HG03575 (cell line): ENCODE results near the gene EXO5.
"Not testable (repeated sequence)": the region's sequence is repeated elsewhere in the genome, so short reads cannot be mapped to it uniquely, and the experiment has no call there.

Source experiments
- ATAC-seq: cut with Tn5 transposase; IDR thresholded peaks from one replicate; pipeline ENCODE4 v1.9.1; 2021; ENCODE audit not compliant: unreplicated experiment, insufficient number of reproducible peaks, low FRiP score; ENCODE audit errors: extremely low read depth

EXO5 gene, protein sequence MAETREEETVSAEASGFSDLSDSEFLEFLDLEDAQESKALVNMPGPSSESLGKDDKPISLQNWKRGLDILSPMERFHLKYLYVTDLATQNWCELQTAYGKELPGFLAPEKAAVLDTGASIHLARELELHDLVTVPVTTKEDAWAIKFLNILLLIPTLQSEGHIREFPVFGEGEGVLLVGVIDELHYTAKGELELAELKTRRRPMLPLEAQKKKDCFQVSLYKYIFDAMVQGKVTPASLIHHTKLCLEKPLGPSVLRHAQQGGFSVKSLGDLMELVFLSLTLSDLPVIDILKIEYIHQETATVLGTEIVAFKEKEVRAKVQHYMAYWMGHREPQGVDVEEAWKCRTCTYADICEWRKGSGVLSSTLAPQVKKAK

DNA sequence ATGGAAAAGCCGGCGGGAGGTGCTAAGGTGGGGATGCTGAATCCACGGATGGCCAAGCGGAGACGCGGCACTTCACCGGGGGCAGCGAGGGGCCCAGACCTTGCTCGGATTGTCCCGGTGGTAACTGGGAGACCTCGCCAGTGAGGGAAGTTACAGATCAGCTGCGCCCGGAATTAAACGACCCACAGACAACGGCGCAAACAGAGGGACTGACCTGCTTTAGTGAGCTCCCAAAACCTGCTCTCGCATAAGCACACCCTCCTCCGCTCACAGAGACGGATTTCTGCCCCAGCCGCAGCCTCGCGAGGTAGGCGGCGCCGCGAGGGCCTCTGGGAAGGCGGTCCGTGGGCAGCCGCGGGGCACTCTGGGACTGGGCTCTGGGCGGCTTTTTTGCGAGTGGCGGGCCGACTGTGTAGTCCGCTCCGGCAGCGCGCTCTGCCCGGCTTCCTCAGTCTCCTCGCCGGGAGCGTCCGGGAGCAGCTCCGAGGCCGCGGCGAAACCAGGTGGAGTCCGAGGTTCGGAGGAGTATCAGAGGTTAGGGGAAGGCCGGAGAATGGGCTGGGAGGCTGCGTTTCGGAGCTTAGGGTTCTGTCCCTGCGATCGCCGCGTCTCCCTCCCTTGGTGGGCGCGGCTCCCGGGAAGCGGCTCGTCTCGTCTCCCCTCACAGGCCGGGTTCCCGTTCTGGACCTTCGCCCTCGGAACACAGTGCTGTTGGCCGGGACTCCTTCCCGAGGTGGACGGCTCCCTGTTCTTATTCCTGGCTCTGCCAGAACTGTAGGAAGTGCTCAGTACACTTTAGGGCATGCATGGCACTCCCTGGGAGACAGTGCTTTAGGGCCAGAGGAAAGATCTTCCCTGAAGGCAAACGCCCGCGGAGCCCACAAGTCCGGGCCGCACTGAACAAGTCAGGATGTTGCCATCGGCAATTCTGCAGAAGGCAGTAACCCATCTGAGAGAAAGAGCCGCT is at the start of gene EXO5:
EXO5 (plus strand) TSS at position 393 of the 967 bp plus-strand sequence. CDS start 5,778 bp downstream, outside the sequence.
- no peak for ATAC-seq

DNA sequence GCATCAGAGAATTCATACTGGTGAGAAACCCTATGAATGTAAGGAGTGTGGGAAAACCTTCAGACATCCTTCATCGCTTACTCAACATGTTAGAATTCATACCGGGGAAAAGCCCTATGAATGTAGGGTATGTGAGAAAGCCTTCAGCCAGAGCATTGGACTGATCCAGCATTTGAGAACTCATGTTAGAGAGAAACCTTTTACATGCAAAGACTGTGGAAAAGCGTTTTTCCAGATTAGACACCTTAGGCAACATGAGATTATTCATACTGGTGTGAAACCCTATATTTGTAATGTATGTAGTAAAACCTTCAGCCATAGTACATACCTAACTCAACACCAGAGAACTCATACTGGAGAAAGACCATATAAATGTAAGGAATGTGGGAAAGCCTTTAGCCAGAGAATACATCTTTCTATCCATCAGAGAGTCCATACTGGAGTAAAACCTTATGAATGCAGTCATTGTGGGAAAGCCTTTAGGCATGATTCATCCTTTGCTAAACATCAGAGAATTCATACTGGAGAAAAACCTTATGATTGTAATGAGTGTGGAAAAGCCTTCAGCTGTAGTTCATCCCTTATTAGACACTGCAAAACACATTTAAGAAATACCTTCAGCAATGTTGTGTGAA is 45.5 kb upstream of the EXO5 start:
- ATAC-seq: no peak

DNA sequence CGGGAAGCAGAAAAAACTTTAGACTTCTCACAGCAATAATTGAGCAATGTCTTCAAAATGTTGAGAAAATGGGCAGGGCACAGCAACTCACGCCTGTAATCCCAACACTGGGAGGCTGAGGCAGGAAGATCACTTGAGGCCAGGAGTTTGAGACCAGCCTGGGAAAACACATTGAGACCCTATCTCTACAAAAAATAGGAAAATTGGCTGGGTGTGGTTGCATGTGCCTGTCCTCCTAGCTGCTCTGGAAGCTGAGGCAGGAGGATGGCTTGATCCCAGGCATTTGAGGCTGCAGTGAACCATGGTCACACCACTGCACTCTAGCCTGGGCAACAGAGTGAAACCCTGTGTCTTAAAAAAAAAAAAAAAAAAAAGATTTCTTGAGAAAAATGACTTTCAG is 39.2 kb upstream of the EXO5 start:
- no peak for ATAC-seq

DNA sequence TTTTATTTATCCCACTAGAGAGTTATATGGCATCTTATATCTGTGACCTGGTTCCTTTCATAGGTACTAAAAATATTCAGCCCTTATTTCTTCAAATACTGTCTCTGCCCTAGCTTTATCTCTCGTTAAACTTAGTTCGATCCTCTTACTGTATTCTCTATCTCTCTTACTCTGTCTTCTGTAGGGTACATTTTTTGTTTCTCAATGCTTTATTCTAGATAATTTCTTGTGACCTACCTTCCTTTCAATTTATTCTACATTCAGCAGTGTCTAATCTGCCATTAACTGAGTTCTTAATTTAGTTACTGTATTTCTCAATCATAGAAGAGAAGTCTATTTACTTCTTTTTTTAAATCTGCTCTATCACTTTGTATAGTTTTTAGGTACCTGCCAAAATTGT is 33.3 kb upstream of the EXO5 start:
- no peak for ATAC-seq

DNA sequence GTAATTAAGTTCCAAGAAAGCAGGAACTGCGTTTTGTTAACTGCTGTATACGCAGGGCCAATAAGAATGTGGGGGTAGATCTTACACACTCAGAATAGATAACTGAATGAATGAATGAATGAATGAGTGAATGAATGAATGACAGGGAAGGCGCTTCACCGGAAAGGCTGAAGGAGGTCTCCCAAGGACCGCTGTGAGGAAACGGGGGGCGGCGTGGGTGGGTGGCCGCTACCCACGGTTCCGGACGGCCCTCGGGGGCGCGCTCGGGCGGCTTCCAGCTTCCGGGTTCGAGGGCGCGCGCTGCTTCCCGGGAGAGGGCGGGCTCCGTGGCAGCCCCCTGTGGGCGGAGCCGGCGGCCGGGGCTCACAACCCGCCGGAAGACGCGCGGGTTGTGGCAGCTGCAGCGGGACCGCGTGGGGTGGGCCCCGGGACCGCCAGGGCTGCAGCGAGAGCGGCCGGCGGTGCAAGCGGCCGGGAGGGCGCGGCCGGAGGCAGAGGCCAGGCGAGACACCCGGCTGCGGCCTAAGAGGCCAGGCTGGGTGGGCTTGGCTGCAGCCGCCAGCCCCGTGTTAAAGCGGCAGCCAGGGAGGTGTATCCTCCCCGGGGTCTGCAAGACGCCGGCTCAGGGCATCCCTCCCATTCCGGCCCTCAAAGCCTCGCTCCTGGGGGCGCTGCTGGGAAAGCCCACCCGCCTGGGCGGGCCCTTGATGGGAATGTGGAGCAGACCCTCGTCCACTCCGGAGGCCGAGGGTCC is 31.5 kb upstream of the EXO5 start, which contains the start of gene ZFP69:
ZFP69 (plus strand) TSS at position 367 of the 754 bp plus-strand sequence. CDS start 2,072 bp downstream, outside the sequence.
- ATAC-seq: no peak

DNA sequence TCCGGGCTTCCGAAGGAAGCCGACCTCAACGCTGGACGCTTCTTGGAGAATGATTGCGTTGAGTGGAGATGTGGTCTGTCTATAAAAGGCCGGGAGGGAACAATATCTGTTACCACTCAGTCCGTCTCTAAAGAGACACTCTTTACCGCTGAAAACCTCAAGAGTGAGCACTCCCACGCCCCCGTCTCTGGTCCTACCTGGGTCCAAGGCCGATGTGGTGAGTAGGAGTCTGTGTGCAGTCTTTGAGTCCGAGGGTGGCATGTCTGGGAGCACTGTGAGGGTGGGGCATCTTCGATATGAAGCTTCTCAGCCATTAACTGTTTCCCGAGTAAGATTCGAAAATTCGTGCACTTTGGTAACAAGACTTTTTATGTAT is 30.9 kb upstream of the EXO5 start:
- ATAC-seq: no peak

DNA sequence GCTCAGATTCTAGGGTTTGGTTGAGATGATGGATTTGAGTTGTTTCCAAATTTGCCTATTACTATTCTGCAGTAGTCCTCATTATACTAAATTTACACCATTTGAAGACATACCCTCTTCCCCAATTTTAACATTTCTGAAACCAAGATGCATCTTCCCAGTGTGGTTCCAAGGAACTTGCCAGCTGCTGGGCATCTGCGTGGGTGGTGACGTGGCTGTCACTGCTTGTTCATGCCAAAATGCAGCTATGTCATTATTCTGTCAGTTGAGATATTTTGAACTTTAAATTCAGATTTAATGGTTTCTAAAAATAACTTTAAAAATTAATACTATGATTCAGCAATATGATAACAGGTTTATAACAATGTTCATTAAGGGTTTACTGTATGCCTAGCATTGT is 30.3 kb upstream of the EXO5 start:
- ATAC-seq: no peak

DNA sequence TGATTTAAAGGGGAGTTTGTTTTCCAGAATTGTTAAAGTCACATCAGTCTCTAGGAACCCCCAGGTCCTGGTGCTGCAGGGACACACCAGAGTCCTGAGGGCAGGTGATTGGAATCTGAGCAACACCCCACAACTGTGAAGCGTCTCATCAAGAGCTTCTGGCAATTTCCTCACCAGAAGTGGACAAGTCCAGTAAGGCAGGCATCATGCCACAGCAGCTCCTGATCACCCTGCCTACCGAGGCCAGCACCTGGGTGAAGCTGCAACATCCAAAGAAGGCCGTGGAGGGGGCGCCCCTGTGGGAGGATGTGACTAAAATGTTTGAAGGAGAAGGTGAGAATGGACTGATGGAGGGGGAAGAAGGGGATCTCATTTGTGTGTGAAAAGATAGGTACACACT is 29.4 kb upstream of the EXO5 start:
- ATAC-seq: no peak

DNA sequence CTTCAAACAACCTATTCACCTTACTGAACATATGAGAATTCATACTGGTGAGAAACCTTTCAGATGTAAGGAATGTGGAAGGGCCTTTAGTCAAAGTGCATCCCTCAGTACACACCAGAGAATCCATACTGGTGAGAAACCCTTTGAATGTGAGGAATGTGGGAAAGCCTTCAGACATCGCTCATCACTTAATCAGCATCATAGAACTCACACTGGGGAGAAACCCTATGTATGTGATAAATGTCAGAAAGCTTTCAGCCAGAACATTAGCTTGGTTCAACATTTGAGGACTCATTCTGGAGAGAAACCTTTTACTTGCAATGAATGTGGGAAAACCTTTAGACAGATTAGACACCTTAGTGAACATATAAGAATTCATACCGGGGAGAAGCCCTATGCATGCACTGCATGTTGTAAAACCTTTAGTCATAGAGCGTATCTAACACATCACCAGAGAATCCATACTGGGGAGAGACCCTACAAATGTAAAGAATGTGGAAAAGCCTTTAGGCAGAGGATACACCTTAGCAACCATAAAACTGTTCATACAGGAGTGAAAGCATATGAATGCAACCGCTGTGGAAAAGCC is 13.2 kb upstream of the EXO5 start:
- ATAC-seq: no peak

DNA sequence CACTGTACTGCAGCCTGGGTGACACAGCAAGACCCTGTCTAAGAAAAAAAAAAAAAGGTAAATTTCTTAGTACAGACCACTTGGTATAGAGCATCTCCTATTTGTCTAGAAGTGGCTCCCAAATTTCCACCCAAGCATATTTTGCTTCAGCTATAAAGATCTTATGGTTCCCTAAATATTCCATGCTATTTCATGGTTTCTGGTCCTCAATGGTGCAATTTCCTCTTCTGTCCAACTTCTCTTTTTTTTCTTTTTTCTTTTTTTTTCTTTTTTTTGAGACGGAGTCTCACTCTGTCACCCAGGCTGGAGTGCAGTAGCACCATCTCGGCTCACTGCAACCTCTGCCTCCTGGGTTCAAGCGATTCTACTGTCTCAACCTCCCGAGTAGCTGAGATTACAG is 5.9 kb upstream of the EXO5 start:
- not testable (repeated sequence) for ATAC-seq

DNA sequence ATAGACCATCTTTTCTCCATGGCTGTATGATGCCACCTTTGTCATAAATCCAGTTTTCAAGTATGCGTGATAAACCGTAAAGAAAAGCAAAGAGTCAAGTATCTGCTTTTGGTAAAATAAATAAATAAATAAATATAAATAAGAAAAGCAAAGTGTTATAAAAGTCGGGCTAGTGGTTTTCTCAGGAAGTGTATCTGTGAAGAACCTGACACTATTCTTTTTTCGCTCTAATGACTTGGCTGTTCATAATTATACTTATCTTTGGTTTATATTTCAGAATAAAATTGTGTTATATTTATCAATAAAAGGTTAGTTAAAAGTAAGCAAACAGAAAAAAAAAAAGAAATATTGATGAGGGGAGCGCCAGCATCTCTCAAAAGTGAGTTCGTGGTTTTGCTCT is 594 bp upstream of the EXO5 start:
- no peak for ATAC-seq

DNA sequence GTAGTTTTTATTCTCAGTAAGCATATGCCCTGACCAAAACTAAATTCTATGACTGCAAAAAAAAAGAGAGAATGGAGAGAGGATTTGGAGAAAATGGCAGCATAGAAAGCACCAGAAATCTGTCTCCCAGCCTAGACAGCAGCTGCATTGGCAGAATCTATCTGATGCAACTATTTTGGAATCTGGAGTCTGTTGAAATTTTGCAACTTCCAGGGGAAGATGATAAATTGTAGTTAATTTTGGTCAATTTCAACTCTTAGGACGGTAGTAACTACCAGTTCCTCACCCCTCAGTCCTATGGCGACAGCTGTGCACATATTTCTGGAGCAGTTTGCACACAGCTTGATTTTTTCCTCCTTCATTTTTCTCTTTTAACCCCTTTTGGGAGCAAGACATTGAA is 10.9 kb downstream of the EXO5 start:
- ATAC-seq: no peak

DNA sequence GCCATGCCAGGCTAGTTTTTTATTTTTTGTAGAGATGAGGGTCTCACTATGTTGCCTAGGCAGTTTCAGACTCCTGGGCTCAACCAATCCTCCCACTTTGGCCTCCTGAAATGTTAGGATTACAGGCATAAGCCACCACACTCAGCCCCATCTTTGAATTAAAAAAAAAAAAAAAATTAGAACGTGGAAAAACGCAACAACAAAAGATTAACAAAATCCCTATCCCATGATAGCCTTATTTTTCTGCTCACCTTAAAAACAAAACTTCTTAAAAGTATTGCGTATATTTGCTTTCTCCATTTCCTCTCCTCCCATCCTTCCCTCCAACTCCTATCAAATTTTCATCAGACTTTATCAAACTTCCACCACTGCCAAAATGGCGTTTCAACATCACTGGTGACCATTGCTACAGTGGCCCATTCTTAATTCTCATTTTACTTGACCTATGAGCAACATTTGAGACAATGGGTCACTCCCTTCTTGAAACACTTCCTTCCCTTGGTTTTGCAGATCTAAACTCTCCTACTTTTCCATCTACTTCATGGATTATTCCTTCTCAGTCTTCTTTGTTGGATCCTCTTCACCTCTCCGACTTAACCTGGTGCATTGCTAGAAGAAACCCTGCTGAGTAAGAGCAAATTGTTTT is 22.3 kb downstream of the EXO5 start:
- no peak for ATAC-seq

DNA sequence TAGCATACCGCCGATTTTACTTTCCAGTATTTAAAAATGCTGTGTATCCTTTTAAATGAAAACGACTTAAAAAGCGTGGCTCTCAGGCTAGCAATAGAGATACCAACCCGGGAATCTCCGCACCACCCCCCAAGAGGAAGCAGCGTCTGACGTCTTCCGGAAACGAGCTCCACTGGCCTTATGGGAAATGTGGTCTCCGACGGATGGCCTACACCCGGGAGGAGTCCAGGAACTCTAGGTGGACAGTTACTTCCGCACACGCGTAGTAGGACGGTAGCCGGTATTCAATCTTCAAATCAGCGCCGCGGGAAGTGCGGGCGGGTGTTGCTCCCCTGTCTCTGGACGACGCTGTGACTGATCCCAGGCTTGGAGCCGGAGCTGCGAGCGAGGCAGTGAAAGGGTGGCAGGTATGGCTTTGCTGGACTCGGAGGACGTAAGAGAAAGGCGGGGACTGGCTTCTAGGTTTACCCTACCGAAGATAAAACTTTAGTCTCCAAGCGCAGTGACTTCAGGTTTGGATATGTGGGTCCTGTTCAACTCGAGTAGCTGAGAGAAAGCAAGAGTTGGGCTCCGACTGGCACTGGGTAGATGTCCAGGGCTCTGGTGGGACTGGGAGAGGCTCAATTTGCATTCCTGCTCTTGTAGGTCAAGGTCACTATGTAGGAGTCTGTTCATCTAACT is 23.0 kb downstream of the EXO5 start, which contains the start of gene ZNF684:
ZNF684 (plus strand) TSS at position 257 of the 681 bp plus-strand sequence. CDS start 1,530 bp downstream, outside the sequence.
- no peak for ATAC-seq

DNA sequence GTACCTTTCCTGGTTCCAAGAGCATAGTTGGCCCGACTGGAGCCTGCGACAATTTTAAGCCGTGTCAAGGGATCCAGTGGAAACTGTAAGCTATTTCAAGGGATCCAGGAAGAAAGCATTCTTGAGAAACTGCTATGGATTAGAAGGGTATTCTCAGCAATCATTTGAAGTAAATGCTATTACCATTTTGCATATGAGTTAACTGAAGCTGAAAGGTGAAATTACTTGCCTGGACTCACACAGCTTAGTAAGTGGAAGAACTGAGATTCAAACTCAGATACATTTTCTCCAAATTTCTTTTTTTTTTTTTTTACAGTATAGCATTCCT is 23.5 kb downstream of the EXO5 start:
- ATAC-seq: no peak

DNA sequence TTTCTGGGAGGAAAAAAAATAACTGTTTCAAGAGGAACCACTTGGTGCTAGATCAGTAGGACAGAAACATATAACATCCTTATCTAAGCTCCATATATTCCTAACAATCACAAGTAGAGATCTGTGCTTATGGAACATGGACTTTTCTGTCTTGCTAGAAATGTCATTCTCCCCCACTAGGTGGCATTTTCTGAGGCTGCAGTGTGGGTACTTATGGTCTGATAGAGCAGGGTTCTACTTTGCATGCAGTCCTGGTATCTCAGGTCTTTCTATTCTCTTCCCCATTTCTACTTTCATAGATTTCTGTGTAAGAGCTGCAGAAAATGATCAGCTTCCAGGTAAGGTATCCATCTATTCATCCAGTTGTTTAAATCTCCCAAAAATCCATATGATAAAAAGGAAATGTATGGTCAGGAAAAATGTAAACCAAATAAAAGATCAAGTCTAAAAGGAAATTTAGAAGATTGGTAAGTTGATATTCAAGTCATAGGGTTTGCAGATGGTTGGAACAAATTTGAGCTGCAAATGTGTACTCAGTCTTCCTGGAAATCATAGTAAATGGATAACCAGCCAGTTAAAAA is 24.4 kb downstream of the EXO5 start:
- no peak for ATAC-seq

DNA sequence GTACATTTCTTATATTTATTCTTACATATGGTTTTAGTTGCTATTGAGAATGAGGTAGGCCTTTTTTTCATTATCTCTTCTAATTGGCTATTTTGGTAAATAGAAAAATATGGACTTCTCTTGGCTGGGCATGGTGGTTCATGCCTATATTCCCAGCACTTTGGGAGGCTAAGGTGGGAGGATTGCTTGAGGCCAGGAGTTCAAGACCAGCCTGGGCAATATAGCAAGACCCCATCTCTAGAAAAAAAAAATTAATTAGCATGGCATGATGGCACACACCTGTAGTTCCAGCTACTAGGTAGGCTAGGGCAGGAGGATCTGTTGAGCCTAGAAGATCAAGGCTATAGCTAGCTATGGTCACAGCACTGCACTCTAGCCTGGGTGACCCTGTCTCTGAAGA is 26.0 kb downstream of the EXO5 start:
- ATAC-seq: no peak
